ENCODE measurements around the gene FOXJ1.

- TF ChIP-seq CTCF (IDR thresholded peaks at IDR 0.05), result no peak
- no peak for TF ChIP-seq POLR2A (IDR thresholded peaks at IDR 0.05)
Observed at GRCh38 chr17:76090517-76091129, 50.4 kb downstream of the FOXJ1 start.
